Stimulated activated CD4-positive, alpha-beta T cell treated with anti-CD3 and anti-CD28 coated beads, TNF-alpha, amount 100 ng/mL, for 4 hours (primary cell): ENCODE measurements around the gene KIAA0232.
"Not testable (repeated sequence)": the region's sequence is repeated elsewhere in the genome, so short reads cannot be mapped to it uniquely, and the experiment has no call there.

Source experiments
- DNase-seq, 3 experiments: peaks; one replicate each; pipeline ENCODE4 v3.0.0-alpha.2; 2020; ENCODE audit warnings: low read depth in 3 of 3

Gene KIAA0232

DNA sequence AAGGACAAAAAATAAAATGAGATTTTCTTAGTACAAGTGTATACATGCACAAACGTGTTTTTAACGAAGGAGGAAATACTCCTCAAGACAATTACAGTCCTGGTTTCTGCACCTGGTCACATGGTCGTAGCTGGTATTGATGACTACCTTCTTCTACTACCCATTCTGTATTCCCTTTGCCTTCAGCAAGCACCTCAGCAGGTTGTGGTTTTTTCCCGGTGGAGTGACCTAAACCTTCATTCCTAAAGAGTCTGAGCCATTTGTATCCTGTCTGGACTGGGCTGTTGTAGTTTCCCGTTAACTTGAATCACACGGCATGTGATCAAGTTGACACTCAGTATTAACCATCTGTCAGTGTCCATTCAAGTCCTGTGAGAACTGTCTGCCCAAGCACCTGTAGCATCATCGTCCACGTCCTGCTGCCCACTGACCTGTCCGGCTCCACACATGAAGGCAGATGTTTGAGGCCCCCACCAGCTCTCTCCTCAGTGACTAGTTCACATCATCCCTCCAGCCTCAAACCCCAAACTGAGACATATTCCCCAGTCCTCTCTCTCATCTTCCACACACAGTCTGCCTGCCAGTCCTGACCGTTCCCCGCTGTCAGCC is 96.0 kb downstream of the KIAA0232 start:
- DNase-seq, result no peak

DNA sequence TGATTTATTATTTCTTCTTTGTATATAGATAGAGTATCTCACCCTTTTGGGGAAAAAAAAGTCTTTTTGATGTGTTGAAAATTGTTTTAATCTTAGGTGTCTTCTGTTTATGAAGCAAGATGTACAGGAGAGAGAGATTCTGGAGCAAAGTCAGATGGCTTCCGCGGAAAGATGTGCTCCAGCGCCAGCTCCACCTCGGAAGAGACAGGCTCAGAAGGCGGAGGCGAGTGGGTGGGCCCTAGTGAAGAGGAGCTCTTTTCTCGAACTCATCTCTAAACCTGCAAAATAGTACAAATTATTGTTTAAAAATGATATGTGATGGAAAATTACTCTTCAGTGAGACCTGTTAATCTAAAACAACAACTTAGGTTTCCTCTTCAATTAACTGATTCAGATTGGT is 98.2 kb downstream of the KIAA0232 start:
- no peak for DNase-seq

DNA sequence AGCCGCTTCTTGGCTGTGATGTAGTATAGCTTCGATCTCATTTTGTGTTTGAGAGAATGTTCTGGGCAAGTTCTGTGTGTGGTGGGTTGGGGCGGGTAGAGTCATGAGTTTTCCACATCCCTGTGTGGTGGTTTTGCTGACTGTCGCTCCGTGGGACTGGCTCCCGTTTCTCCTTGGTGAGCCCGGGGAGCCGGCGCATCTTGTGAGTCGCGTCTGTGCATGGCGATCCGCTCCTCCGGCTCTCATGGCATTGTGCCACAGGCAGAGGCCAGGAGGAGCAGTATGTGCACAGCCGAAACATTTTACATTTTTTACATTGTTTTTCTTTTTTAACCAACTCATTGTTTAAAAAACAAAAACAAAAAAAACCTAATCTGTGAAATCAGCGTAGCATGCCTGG is 99.4 kb downstream of the KIAA0232 start:
- no peak for DNase-seq

DNA sequence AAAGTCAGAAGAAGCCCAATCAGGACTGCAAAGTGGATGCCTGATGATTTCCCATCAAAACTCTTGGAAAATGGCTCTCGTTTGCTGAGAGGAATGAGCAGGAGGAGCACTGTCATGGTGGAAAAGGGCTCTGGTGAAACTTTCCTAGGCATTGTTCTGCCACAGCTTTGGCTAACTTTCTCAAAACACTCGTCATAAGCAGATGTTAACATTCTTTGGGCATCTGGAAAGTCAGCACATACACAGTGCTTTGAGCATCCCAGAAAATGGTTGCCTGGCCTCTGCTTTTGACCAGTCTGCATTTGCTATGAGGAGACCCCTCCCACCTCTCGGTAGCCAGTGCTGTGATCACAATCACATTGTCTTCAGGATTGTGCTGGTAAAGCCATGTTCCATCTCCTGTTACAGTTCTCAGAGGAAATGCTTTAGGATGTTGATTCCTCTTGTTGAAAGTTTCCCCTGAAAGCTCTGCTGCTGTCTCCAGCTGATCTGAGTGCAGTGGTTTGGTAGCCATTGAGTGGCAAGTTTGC is 101.9 kb downstream of the KIAA0232 start:
- DNase-seq, result no peak

DNA sequence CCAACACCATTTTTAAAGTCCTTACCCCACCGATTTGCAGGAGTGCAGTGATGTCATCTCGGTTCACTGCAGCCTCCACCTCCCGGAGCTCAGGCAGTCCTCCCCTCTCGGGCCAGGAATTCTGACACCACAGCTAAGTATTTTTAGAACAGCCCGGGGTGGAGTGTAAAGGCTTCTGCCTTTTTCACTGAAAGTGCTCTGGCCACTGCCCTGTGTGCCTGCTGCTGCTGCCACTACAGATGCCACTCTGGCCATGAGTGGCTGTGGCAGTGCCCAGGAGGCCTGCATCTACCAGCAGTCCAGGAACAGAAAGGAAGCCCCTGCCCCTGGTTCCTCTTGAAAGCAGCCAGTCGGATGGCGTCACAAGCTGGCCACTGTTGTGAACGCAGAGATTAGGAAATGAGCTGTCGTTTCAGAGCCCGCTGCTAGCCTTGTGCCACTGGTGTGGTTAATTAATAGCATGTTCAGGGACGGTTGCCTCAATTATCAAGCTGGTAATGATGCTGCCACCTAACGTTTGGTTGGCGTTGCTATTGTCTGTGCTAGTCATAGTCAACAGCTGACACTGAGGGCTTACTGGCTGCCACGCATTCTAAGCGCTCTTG is 103.5 kb downstream of the KIAA0232 start:
- DNase-seq, result no peak

DNA sequence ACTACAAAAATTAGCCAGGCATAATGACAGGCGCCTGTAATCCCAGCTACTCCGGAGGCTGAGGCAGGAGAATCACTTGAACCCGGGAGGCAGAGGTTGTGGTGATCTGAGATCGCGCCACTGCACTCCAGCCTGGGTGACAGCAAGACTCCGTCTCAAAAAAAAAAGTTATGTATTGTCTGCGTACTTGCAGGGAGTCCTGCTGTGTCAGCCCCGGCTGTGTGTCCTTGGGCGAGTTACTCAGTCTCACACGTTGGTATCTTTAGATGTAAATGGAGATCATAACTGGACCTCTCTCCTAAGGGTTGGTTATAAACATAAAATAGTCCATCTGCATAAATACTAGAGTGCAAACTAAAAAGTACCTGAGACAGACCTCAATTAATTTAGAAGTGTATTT is 104.4 kb downstream of the KIAA0232 start:
- no peak for DNase-seq

DNA sequence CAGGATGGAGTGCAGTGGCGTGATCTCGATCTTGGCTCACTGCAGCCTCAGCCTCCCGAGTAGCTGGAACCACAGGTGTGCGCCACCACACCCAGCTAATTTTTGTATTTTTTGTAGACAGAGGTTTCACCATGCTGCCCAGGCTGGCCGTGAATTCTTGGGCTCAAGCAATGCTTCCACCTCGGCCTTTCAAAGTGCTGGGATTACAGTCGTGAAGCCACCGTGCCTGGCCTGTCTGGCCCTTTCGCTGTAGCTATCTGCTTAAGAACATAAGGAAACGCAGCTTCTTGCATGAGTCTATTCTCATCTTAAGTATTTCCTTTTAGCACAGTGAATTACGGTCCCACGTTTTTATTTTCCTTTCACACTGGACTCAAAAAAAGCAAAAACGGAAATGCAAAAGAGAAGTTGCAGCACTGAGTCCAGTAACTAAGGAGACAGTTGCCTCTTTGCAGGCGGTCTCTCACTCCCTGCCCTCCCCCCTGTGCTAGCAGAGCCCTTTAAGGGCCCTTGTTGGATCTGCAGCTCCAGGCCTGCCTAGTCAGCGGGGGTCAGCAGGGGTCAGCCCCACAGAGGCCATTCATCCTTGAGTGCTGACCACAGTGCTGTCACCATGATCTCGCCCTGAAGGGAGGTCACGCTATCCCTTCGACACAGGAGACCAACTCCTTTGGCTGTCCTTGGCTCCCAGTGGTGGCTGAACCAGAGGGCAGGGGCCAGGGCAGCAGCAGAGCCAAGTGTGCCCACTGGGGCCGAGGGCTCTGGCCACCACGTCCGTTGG is 105.3 kb downstream of the KIAA0232 start:
- DNase-seq, result no peak

DNA sequence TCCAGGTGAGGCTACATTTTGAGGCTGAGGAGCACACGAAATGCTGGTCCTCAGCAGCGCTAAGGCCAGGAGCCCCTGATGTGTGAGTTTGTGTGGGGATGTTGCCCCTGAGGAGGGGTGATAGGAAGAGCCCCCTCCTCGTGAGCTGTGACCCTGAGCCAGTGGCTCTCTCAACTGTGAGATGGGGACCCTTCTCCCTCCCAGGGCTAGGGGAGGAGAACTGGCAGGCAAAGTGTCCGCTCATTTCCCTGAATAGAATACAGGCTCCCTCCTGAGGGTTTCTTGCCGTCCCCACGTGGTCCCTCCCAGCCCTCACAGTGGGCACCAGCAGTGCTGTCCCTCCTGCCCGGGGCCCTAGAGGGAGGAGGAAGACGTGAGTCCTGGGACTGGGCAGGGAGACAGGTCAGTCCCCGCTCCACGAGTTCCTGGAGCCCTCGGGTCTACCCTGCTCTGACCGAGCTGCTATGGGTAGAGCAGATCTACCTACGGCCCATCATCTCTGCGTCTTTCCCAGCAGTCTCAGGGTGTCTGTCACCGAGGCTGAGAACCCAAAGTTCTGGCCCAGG is 106.1 kb downstream of the KIAA0232 start:
- no peak for DNase-seq

DNA sequence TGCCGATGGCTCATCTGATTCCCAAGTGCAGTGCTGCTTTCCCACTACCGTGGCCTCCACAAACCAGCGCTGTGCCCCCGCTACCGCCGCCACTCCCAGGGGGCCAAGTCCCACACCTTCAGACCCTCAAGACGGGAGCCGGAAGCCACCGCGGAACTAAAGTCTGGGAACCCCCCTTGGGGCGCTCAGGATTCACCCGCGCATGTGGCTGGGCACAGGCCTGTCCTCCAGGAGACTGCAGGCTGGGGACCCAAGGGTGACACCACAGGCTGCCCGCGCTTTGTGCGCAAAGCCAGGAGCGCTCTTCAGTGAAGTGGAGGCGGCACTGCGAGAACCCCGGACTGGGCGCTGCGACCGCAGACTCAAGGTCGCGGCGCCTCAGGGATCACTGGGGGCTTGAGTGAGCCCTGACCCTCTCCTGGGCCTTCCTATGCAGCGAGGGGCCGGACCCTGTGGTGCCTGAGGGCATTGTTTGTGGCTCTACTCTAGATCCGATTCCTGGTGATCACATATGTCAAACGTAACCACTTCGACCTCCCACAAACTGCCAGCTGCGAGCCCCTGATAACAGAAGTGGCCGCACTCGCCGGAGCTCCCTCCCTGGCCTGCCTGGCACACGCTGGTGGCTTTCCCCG is 106.7 kb downstream of the KIAA0232 start:
- DNase-seq, result no peak

DNA sequence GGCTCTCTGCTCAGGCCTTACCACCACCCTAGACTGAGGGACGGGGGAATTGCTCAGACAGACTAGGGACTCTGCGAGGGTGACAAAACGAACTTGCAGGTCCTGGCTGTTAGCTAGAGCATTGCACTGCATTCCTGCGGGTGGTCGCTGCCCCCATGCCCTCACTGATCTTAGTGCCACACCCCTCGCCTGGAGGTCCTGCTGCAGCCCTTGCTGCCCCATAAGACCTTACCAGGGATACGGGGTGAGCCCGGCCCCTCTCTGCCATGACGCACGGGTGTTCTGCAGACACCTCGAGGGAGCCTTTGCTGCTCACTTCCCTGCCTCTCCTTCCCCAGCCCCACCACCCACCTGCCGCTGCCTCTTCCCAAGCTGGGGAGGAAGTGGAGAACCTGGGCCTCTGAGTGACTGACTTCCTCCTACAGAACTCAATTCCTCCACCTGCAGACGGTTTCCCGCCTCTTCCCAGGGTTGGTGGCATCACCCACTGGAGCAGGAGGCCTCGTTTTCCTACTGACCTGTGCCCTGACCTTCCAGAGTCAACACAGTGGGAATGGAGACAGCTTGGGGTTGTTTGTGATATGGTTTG is 107.3 kb downstream of the KIAA0232 start:
- DNase-seq, result no peak

DNA sequence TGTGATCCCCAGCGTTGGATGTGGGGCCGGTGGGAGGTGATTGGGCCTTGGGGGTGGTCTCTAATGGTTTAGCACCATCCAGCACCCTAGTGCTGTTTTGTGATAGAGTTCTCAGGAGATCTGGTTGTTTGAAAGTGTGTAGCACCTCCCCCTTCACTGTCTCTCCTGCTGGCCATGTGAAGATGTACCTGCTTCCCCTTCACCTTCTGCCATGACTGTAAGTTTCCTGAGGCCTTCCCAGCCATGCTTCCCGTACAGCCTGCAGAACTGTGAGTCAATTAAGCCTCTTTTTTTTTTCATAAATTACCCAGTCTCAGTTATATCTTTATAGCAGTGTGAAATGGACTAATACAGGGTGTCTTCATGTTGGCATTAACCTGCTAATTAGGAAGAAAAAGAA is 107.8 kb downstream of the KIAA0232 start:
- DNase-seq, result no peak

DNA sequence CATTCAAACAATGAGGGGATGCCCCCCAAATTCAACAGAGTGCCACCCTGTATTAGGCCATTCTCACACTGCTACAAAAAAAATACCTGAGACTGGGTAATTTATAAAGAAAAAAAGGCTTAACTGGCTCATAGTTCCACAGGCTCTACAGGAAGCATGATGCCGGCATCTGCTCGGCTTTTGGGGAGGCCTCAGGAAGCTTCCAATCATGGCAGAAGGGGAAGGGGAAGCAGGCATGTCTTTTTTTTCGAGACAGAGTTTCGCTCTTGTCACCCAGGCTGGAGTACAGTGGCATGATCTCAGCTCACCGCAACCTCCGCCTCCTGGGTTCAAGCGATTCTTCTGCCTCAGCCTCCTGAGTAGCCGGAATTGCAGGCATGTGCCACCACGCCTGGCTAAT is 108.4 kb downstream of the KIAA0232 start:
- DNase-seq, result not testable (repeated sequence)

DNA sequence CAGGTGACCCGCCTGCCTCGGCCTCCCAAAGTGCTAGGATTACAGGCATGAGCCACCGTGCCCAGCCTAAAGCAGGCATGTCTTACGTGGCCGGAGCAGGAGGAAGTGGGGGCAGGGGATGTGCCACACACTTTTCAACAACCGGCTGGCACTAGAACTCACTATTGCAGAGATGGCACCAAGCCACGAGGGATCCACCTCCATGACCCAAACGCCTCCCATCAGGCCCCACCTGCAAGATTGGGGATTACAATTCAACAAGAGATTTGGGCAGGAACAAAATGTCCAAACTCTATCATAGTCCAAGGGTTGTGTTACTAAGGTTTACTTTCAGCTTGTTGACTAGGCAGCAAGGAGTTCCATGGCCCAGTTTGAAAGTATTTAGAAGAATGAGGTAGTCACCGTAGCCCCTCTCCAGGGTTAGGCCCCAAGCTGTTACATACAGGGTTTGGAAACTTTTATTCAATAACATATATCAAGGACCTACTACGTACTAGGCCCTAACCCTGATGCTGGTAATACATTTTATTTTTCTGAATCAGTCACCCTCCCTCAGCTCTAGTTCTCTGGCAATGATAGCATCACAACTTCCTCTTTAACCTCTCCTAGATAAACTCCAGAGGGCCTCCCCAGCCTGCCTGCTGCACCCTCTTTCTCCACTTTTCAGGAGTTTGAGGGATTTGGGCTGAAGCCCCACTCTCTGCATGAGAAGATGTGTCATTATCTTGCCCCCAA is 109.1 kb downstream of the KIAA0232 start:
- DNase-seq, result no peak

DNA sequence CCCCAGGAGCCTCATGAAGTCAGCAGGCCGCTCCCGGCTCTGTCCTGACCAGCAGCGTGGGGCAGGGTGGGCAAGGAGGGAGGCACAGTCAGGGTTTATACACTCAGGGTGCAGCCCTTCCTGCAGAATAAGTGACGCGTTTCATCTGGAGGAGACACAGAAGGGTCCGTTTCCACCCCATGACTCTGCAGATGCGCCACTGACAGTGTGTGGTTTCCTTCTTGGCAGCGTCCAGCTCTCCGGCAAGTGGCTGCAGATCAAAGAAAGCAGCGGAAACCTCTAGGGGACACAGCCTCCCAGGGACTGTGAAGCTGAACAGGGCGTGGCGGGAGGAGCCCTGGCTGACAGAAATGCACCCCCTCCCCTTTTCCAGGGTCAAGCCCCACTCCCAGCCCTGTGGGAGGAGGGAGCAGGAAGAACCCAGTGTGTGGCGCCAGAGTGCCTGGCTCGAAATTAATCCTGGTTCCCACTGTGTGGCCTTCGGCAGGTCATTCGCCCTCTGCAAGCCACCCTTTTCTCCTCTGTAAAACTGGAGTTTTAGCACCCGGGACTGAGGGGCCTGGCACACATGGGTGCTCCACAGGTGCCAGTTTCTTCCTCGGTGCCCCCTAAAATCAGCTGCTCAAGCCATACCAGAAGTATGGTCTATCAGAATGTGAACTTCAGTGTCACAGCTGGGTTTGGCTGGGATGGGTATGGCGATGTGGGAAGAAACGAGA is 109.8 kb downstream of the KIAA0232 start:
- no peak for DNase-seq

DNA sequence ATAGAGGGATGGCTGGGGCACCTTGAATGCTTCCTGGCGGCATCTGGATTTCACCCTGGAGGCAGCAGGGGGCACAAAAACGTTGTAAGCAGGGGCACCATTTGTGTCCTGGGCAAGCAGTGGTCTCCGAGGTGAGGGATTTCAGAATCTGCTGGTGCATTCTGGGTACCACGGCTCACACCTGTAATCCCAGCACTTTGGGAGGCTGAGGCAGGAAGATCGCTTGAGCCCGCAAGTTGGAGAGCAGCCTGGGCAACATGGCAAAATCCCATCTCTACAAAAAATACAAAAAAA is 110.3 kb downstream of the KIAA0232 start:
- no peak for DNase-seq

DNA sequence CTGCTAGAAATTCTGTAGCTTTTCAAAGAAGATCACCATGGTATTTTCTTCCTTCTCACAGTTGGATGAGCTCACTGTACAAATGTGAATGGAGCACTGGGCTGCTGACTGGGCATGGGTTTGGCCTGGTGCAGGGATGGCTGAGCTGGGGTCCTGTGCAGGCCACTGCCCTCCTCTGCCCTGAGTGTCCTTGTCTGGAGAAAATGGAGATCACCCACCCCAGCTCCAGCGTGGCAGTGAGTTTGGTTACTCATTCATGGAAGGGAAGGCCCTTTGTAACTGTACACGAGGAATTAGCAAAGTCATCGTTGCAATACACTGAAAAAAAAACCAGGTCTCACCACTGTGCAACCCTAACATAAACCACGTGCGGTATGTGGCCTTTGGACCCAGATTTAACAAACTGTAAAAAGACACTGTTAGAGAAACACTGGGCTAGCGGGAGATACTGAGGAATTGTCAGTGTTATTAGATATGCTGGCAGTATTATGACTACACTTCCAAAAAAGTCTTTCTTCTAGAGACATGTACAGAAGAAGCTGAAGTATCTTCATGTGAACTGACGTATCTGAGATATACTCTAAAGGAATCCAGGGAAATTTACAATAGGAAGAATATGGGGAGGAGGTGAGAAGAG is 111.0 kb downstream of the KIAA0232 start:
- no peak for DNase-seq

DNA sequence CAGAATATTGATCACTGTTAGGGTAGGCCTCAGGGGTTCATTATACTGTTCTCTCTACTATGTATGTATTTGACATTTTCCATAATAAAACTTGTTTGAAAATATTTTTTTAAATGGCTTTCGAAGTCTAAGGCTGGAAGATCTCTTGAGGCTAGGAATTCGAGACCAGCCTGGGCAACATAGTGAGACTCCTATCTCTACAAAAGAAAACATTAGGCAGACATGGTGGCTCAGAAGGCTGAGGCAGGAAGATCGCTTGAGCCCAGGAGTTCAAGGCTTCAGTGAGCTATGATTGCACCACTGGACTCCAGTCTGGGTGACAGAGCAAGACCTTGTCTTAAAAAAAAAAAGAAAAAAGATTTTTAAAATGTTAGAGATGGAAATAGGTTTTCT is 111.6 kb downstream of the KIAA0232 start:
- DNase-seq, result no peak

DNA sequence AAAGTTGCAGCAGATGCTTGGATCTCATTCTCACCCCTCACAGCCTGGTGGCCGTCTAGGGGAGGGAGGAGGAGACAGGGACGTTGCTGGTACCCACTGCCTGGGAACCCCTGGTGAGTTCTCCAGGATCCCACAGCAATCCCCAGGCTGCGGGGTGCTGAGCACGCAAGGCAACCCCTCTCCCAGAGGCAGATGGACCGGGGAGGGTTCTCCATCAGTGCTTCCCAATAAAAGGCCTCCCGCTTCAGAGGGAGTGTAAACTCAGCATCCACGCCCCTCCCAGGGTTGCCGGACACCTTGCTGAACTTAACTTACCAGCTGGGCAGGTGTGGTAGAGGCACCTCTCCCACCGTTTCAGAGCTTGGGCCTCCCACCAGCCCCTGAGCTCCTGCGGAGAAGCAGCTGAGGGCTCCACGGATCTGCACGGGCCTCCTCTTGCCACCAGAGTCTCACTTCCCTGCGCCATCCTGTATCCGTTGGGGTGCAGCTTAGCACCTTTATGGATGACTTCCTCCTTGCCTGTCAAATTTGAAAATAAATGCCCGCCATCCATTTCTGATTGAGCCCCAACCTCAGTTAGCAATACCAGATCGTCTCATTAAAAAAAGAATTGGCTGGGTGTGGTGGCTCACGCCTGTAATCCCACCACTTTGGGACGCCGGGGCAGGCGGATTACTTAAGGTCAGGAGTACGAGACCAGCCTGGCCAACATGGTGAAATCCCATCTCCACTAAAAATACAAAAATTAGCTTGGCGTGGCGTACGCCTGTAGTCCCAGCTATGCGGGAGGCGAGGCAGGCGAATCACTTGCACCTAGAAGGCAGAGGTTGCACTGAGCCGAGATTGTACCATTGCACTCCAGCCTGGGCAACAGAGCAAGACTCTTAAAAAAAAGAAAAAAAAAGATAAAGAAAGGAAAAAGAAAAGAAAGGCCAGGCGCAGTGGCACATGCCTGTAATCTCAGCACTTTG is 112.3 kb downstream of the KIAA0232 start:
- DNase-seq, result no peak

DNA sequence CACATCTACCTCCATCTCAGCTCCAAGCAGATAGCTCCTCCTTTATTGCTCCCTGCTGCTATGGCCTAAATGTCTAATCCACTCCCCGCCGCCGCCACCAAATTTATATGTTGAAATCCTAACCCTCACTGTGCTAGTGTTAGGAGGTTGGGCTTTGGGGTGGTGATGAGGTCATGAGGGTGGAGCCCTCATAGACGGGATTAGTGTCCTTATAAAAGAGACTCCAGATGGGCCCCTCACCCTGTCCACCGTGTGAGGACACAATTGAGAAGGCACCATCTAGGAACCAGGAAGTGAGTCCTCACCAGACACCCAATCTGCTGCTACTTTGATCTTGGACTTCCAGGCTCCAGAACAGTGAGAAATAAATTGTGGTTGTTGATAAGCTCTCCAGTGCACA is 113.5 kb downstream of the KIAA0232 start:
- no peak for DNase-seq
